Naive thymus-derived CD4-positive, alpha-beta T cell (primary cell): ENCODE measurements around the gene BTG3. TPM values are rescaled to one million over a fixed set of nuclear protein-coding genes. Genes with fewer than 3 reads are reported as not detected.

ENCODE experiments used
- ATAC-seq: fragments of 150-1000 bp; cut with Tn5 transposase; 2 replicates; pipeline ENCODE4 v1.10.0; 2021; ENCODE audit warnings: mild to moderate bottlenecking, moderate library complexity
- CTCF ChIA-PET: fragments of 350-600 bp; sonication (Branson Sonifier 250); formaldehyde crosslinking; loops from one replicate; lab custom pipeline; 2021; ENCODE audit warnings: antibody characterized with exemption; lab: Charles Lee
- POLR2A ChIA-PET: fragments of 350-600 bp; sonication (Branson Sonifier 250); formaldehyde crosslinking; loops from one replicate; lab custom pipeline; 2021; ENCODE audit warnings: antibody characterized with exemption, inconsistent platforms; lab: Charles Lee
- DNase-seq, 9 donors: peaks; one replicate each; pipeline versions ENCODE4 v3.0.0 to v3.0.0-alpha.2; 2020 to 2022; ENCODE audit warnings: mixed read lengths in 1 of 9
- H3K27ac ChIP-seq: one replicate; pipeline ENCODE4 v1.7.0; 2013; ENCODE audit warnings: mild to moderate bottlenecking, low read depth, low read length, moderate library complexity
- H3K27me3 ChIP-seq, 2 donors: one replicate each; pipeline ENCODE4 v1.7.0; 2013; ENCODE audit warnings: low read length in 2 of 2, mild to moderate bottlenecking in 2 of 2, moderate library complexity in 2 of 2; ENCODE audit not compliant: control insufficient read depth in 2 of 2, insufficient read depth in 2 of 2
- H3K36me3 ChIP-seq, 3 experiments: 1 replicate in 2 of 3; 2 replicates in 1 of 3; pipeline ENCODE4 v1.7.0; 2013; ENCODE audit warnings: low read length in 3 of 3, mild to moderate bottlenecking in 3 of 3, moderate library complexity in 1 of 3; ENCODE audit not compliant: insufficient read depth in 3 of 3, control insufficient read depth in 2 of 3
- H3K4me1 ChIP-seq, 2 donors: one replicate each; pipeline ENCODE4 v1.7.0; 2013; ENCODE audit warnings: low read length in 2 of 2, mild to moderate bottlenecking in 2 of 2, moderate library complexity in 1 of 2; ENCODE audit not compliant: control insufficient read depth in 2 of 2, insufficient read depth in 2 of 2
- H3K4me3 ChIP-seq: 2 replicates; pipeline ENCODE4 v1.7.0; 2013; ENCODE audit warnings: mild to moderate bottlenecking, low read length
- H3K9me3 ChIP-seq, 3 experiments: 1 replicate in 2 of 3; 2 replicates in 1 of 3; pipeline ENCODE4 v1.7.0; 2013; ENCODE audit warnings: low read length in 3 of 3; ENCODE audit not compliant: control insufficient read depth in 2 of 3
- H3K27ac Mint-ChIP-seq, 9 donors: one replicate each; pipeline ENCODE4 v1.8.0; 2020 to 2022; ENCODE audit warnings: mixed read lengths in 9 of 9, mild to moderate bottlenecking in 8 of 9, moderate library complexity in 5 of 9, inconsistent platforms in 2 of 9
- H3K27me3 Mint-ChIP-seq, 5 donors: one replicate each; pipeline ENCODE4 v1.8.0; 2021 to 2022; ENCODE audit warnings: mixed read lengths in 5 of 5, mild to moderate bottlenecking in 1 of 5
- H3K36me3 Mint-ChIP-seq, 5 donors: one replicate each; pipeline ENCODE4 v1.8.0; 2020 to 2022; ENCODE audit warnings: mixed read lengths in 5 of 5, mild to moderate bottlenecking in 3 of 5, inconsistent platforms in 1 of 5
- H3K4me1 Mint-ChIP-seq, 7 donors: one replicate each; pipeline ENCODE4 v1.8.0; 2020 to 2022; ENCODE audit warnings: mixed read lengths in 7 of 7, mild to moderate bottlenecking in 3 of 7, inconsistent platforms in 1 of 7
- H3K4me3 Mint-ChIP-seq, 10 donors: one replicate each; pipeline ENCODE4 v1.8.0; 2020 to 2022; ENCODE audit warnings: mild to moderate bottlenecking in 10 of 10, mixed read lengths in 10 of 10, moderate library complexity in 6 of 10, inconsistent platforms in 2 of 10
- H3K9me3 Mint-ChIP-seq, 11 donors: one replicate each; pipeline ENCODE4 v1.8.0; 2020 to 2022; ENCODE audit warnings: mixed read lengths in 11 of 11, mild to moderate bottlenecking in 4 of 11, inconsistent platforms in 1 of 11, moderate library complexity in 1 of 11
- intact Hi-C, 2 donors: fragments of 100-400 bp; cut with micrococcal nuclease; formaldehyde crosslinking; loops; one replicate each; pipeline ENCODE4 v1.15.1; 2023
- polyA plus RNA-seq, 2 donors: library from polyadenylated mRNA; unstranded; fragments of 300-500 nt; fragmentation: Illumina TruSeq; gene quantifications; one replicate each; pipeline ENCODE4 v1.2.3, GENCODE V29; 2021
- total RNA-seq, 6 experiments: library from RNA in 5 of 6; stranded (reverse) in 5 of 6; gene quantifications; 1 replicate in 5 of 6; 2 replicates in 1 of 6; pipeline ENCODE4 v1.2.3 and lab custom pipeline; 2021 to 2026

Gene BTG3
- total and polyA plus RNA-seq, 7 experiments from 2014 or later, result 3.2 to 57.3 (median 13.9) TPM

- Histone ChIP-seq H3K4me3 (no peak overlapping the region), H3K27me3 (no peaks in the 10 kb centered on the region), H3K4me1 (peaks cover 0 to 7% of the 10 kb centered on the region in 2 donors), H3K9me3 (no peaks in the 10 kb centered on the region), H3K27ac (no peak overlapping the region), H3K36me3 (peaks cover 0 to 23% (median 0%) of the 10 kb centered on the region in 3 experiments)
- Mint-ChIP-seq H3K27me3 (no peaks in the 10 kb centered on the region), H3K4me1 (peaks cover 7 to 60% (median 19%) of the 10 kb centered on the region in 7 donors), H3K27ac (peak overlapping the region in 1 of 9 donors; percentile 85), H3K9me3 (peaks cover 0 to 3% (median 0%) of the 10 kb centered on the region in 11 donors), H3K36me3 (peaks cover 8 to 33% (median 16%) of the 10 kb centered on the region in 5 donors), H3K4me3 (peak overlapping the region in 1 of 10 donors; percentile 59)
- intact Hi-C loops, result loop anchor here in 1 of 2 donors (10.0 kb wide), 1 partner anchor 297 kb away; no protein-coding TSS in a partner anchor
- DNase-seq (no peak), ATAC-seq (no peak)
- ChIA-PET CTCF (no interaction called here), POLR2A (no interaction called here)
Observed at GRCh38 chr21:17607684-17608083, 5.0 kb downstream of the BTG3 start.

- CTCF ChIA-PET, result no interaction called here
- Mint-ChIP-seq H3K4me3 (no peak overlapping the region), H3K36me3 (peaks cover 8 to 46% (median 34%) of the 10 kb centered on the region in 5 donors), H3K9me3 (no peaks in the 10 kb centered on the region), H3K4me1 (peaks cover 0 to 37% (median 0%) of the 10 kb centered on the region in 7 donors), H3K27ac (peak overlapping the region in 1 of 9 donors; percentile 52), H3K27me3 (no peaks in the 10 kb centered on the region)
- Histone ChIP-seq H3K4me1 (no peaks in the 10 kb centered on the region), H3K27ac (no peak overlapping the region), H3K9me3 (no peaks in the 10 kb centered on the region), H3K36me3 (peaks cover 0 to 20% (median 4%) of the 10 kb centered on the region in 3 experiments), H3K4me3 (no peak overlapping the region), H3K27me3 (no peaks in the 10 kb centered on the region)
- POLR2A ChIA-PET, result interaction anchor here (1.2 kb wide), 1 partner anchor 8 kb away, joined by 3 read pairs; no protein-coding TSS in a partner anchor
- intact Hi-C loops, result loop anchor here in 1 of 2 donors (1.0 to 10.0 kb wide), 2 partner anchors 8 to 302 kb away; no protein-coding TSS in a partner anchor
- ATAC-seq, result no peak
- DNase-seq, result no peak
Observed at GRCh38 chr21:17602874-17603273, 9.8 kb downstream of the BTG3 start.

- no peaks in the 10 kb centered on the region for H3K9me3 Mint-ChIP-seq
- H3K36me3 Mint-ChIP-seq, result peaks cover 10 to 48% (median 32%) of the 10 kb centered on the region in 5 donors
Observed at GRCh38 chr21:17598437-17598836, 14.3 kb downstream of the BTG3 start.

GRCh38 chr21:17597680-17598079 lies 15.0 kb downstream of the BTG3 start:
- Histone ChIP-seq H3K4me1 (no peaks in the 10 kb centered on the region), H3K27me3 (no peaks in the 10 kb centered on the region), H3K36me3 (peaks cover 0 to 18% (median 15%) of the 10 kb centered on the region in 3 experiments), H3K9me3 (no peaks in the 10 kb centered on the region), H3K27ac (no peak overlapping the region), H3K4me3 (no peak overlapping the region)
- H3K4me1 Mint-ChIP-seq, result peaks cover 0 to 19% (median 0%) of the 10 kb centered on the region in 7 donors
- DNase-seq (no peak), ATAC-seq (no peak)
- H3K27me3 Mint-ChIP-seq, result no peaks in the 10 kb centered on the region
- intact Hi-C loops, result loop anchor here (2.0 kb wide), 1 partner anchor 13 kb away; no protein-coding TSS in a partner anchor
- no peak overlapping the region for H3K27ac Mint-ChIP-seq
- ChIA-PET POLR2A (no interaction called here), CTCF (no interaction called here)
- peaks cover 7 to 46% (median 27%) of the 10 kb centered on the region in 5 donors for H3K36me3 Mint-ChIP-seq
- no peaks in the 10 kb centered on the region for H3K9me3 Mint-ChIP-seq
- H3K4me3 Mint-ChIP-seq, result no peak overlapping the region

More at GRCh38 chr21:17598437-17598836, 14.3 kb downstream of the BTG3 start:
- H3K27ac ChIP-seq, result no peak overlapping the region
- ATAC-seq (no peak), DNase-seq (no peak)
- no peak overlapping the region for H3K4me3 ChIP-seq
- POLR2A ChIA-PET, result no interaction called here
- H3K4me1 ChIP-seq, result no peaks in the 10 kb centered on the region
- Mint-ChIP-seq H3K4me3 (no peak overlapping the region), H3K27me3 (no peaks in the 10 kb centered on the region), H3K4me1 (peaks cover 0 to 26% (median 0%) of the 10 kb centered on the region in 7 donors), H3K27ac (peak overlapping the region in 1 of 9 donors; percentile 63)
- no peaks in the 10 kb centered on the region for H3K27me3 ChIP-seq
- intact Hi-C loops, result no loop called here
- no peaks in the 10 kb centered on the region for H3K9me3 ChIP-seq
- peaks cover 0 to 13% (median 11%) of the 10 kb centered on the region in 3 experiments for H3K36me3 ChIP-seq
- CTCF ChIA-PET, result no interaction called here

- Mint-ChIP-seq H3K4me1 (peaks cover 0 to 4% (median 0%) of the 10 kb centered on the region in 7 donors), H3K9me3 (no peaks in the 10 kb centered on the region), H3K4me3 (no peak overlapping the region), H3K27me3 (no peaks in the 10 kb centered on the region), H3K27ac (no peak overlapping the region), H3K36me3 (peaks cover 7 to 22% (median 10%) of the 10 kb centered on the region in 5 donors)
- no peak overlapping the region for H3K27ac ChIP-seq
- intact Hi-C loops, result no loop called here
- H3K27me3 ChIP-seq, result no peaks in the 10 kb centered on the region
- DNase-seq (no peak), ATAC-seq (no peak)
- CTCF ChIA-PET, result no interaction called here
- H3K36me3 ChIP-seq, result peaks cover 0 to 17% (median 8%) of the 10 kb centered on the region in 3 experiments
- no peak overlapping the region for H3K4me3 ChIP-seq
- no peaks in the 10 kb centered on the region for H3K4me1 ChIP-seq
- H3K9me3 ChIP-seq, result no peaks in the 10 kb centered on the region
- POLR2A ChIA-PET, result no interaction called here
Observed at GRCh38 chr21:17590430-17590829, 22.3 kb downstream of the BTG3 start.

GRCh38 chr21:17585875-17586450 lies 26.7 kb downstream of the BTG3 start:
- ATAC-seq (peak; percentile 57), DNase-seq (peak in 7 of 9 donors; percentile 15 to 47 (median 38))
- Mint-ChIP-seq H3K36me3 (peaks cover 0 to 2% (median 0%) of the 10 kb centered on the region in 5 donors), H3K27me3 (no peaks in the 10 kb centered on the region), H3K27ac (no peak overlapping the region), H3K9me3 (no peaks in the 10 kb centered on the region), H3K4me3 (no peak overlapping the region), H3K4me1 (no peaks in the 10 kb centered on the region)
- Histone ChIP-seq H3K9me3 (no peaks in the 10 kb centered on the region), H3K4me3 (no peak overlapping the region), H3K27ac (no peak overlapping the region), H3K36me3 (no peaks in the 10 kb centered on the region), H3K4me1 (no peaks in the 10 kb centered on the region), H3K27me3 (no peaks in the 10 kb centered on the region)
- ChIA-PET POLR2A (no interaction called here), CTCF (interaction anchor here (0.6 to 2.1 kb wide), 4 partner anchors 24 to 200 kb away, joined by 4 to 32 read pairs (median 17); no protein-coding TSS in a partner anchor)
- intact Hi-C loops, result loop anchor here in 1 of 2 donors (1.0 to 5.0 kb wide), 3 partner anchors 26 to 199 kb away; partner anchors contain the start of genes BTG3 and CXADR
